RPMI8226 (cell line): ENCODE measurements around the gene FAM131A.
A peak's percentile ranks its signal among the peaks of the same experiment; 100 is the strongest.

Experiments
- DNase-seq: peaks from one replicate; pipeline ENCODE4 v3.0.0-alpha.2; 2015

FAM131A gene, protein sequence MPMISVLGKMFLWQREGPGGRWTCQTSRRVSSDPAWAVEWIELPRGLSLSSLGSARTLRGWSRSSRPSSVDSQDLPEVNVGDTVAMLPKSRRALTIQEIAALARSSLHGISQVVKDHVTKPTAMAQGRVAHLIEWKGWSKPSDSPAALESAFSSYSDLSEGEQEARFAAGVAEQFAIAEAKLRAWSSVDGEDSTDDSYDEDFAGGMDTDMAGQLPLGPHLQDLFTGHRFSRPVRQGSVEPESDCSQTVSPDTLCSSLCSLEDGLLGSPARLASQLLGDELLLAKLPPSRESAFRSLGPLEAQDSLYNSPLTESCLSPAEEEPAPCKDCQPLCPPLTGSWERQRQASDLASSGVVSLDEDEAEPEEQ

DNA sequence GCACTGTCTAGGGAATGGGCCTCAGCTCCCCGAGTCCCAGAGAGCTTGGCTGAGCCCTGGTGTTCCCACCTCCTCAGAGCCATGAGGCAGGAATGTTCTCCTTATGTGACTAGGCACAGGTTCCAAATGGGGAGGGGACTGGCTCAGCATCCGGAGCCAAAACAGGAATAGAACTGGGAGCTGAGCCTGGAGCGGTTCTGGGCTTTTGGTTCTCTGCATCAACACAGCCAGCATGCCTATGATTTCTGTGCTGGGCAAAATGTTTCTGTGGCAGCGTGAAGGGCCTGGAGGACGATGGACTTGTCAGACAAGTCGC is at the start of gene FAM131A:
FAM131A (plus strand) TSS at position 202 of the 316 bp plus-strand sequence; CDS start at position 233, 31 bp downstream.
- DNase-seq, result no peak

GRCh38 chr3:184289426-184289938 is 47.9 kb upstream of the FAM131A start:
- DNase-seq, result peak; percentile 75

DNA sequence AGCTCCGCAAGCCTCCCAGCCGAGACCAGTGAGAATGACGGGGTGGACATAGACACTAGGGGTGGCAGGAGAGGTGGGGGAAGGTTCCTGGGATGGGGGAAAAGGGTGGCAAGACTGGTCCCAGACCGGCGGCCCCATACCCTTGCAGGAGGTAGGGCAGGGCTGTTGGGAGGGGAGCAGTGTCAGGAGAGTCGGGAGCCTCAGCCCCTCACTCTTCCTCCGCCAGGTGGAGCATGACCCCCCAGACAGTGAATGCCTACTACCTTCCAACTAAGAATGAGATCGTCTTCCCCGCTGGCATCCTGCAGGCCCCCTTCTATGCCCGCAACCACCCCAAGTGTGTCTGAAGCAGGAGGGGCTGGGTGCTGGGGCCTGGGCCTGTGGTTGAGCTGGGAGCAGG is 47.1 kb upstream of the FAM131A start:
- DNase-seq, result no peak

DNA sequence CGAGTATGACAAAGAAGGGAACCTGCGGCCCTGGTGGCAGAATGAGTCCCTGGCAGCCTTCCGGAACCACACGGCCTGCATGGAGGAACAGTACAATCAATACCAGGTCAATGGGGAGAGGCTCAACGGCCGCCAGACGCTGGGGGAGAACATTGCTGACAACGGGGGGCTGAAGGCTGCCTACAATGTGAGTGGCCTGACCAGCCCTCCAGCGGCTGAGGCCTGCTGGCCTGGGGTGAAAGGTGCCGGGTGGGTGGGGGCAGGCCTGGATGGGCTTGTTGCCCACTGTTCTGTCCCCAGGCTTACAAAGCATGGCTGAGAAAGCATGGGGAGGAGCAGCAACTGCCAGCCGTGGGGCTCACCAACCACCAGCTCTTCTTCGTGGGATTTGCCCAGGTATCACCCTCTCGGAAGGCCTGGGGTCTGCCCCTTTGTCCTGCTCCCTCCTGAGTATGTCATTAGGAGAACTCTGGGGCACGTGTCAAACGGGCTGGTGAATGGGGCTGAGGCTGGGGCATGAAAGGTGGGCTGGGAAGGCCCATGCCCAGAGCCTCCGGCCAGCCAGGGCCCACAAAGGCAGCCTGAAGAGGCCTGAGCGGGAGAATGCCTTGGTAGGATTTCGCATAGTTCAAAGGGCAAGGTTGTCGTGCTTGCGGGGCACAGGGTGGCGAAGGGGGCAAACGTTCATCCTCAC is 46.2 kb upstream of the FAM131A start:
- DNase-seq, result no peak

GRCh38 chr3:184291738-184292445 is 45.5 kb upstream of the FAM131A start:
- no peak for DNase-seq

GRCh38 chr3:184295771-184296170 is 41.6 kb upstream of the FAM131A start:
- DNase-seq, result peak; percentile 20

- DNase-seq, result no peak
These were observed 40.8 kb upstream of the FAM131A start for GRCh38 chr3:184296616-184297015.

GRCh38 chr3:184298759-184299487 is 38.5 kb upstream of the FAM131A start, which contains the start of gene PSMD2:
PSMD2 (plus strand) TSS chr3:184299241; CDS start chr3:184299267, 26 bp downstream.
- DNase-seq, result peak; percentile 98

- peak; percentile 23 for DNase-seq
These were observed 37.7 kb upstream of the FAM131A start for GRCh38 chr3:184299488-184300377.

DNA sequence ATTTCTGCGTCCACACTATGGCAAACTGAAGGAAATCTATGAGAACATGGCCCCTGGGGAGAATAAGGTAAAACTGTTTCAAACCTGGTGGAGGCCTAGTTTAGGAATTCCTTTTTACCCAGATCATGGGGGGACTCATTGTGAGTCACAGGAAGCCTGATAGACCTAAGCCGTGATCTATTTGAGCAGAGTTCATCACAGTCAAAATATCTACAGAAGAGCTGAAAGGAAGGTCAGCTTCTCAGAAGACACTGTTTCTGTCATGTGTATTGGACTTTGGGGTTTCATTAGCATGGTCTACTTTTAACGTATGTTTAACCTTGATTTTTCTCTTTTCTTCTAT is 37.1 kb upstream of the FAM131A start:
- no peak for DNase-seq

GRCh38 chr3:184305577-184305976 is 31.8 kb upstream of the FAM131A start:
- peak; percentile 24 for DNase-seq

DNA sequence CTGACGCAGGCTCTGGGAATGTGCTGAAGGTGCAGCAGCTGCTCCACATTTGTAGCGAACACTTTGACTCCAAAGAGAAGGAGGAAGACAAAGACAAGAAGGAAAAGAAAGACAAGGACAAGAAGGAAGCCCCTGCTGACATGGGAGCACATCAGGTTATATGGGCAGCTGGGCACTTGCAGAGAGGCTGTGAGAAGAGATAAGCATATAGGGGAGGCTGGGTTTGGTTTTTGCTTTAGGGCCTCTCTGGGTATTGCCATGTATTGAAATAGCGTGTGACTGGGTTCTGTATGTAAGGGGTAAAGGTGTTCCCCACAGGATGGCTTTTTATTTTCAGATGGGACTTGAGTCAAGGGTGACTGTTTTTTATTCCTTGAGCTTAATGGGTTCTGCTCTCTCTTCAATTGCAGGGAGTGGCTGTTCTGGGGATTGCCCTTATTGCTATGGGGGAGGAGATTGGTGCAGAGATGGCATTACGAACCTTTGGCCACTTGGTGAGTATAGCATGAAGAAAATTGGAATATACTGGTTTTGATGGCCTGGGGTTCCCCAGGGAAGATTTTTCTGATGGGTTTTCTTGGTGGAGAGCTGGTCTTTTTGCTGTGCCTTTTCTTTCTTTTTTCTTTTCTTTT is 30.9 kb upstream of the FAM131A start:
- DNase-seq, result no peak

DNA sequence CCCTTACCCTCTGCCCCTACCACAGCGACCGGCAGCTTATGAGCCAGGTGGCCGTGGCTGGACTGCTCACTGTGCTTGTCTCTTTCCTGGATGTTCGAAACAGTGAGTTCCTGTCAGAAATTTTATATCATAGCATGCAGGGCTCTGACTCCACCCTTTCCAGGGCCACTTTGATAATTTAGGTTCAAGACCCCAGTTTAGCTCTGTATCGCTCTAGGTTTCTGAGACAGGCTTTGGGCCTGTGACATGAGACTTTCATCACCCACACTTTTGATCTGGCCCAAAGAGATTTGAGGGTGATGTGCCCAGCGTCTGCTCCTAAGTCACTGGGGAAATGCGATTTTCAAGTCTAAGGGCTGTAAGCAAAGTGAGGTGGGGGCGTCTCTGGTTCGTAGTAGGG is 29.5 kb upstream of the FAM131A start:
- DNase-seq, result no peak

- DNase-seq, result no peak
These were observed 28.7 kb upstream of the FAM131A start for GRCh38 chr3:184308744-184309143.

GRCh38 chr3:184311633-184312032 is 25.8 kb upstream of the FAM131A start:
- no peak for DNase-seq

- peak; percentile 97 for DNase-seq
These were observed 23.1 kb upstream of the FAM131A start, which contains the start of gene EIF4G1 for GRCh38 chr3:184314363-184314699. EIF4G1 (plus strand) TSS chr3:184314606; CDS start chr3:184315797, 1,191 bp downstream.

DNA sequence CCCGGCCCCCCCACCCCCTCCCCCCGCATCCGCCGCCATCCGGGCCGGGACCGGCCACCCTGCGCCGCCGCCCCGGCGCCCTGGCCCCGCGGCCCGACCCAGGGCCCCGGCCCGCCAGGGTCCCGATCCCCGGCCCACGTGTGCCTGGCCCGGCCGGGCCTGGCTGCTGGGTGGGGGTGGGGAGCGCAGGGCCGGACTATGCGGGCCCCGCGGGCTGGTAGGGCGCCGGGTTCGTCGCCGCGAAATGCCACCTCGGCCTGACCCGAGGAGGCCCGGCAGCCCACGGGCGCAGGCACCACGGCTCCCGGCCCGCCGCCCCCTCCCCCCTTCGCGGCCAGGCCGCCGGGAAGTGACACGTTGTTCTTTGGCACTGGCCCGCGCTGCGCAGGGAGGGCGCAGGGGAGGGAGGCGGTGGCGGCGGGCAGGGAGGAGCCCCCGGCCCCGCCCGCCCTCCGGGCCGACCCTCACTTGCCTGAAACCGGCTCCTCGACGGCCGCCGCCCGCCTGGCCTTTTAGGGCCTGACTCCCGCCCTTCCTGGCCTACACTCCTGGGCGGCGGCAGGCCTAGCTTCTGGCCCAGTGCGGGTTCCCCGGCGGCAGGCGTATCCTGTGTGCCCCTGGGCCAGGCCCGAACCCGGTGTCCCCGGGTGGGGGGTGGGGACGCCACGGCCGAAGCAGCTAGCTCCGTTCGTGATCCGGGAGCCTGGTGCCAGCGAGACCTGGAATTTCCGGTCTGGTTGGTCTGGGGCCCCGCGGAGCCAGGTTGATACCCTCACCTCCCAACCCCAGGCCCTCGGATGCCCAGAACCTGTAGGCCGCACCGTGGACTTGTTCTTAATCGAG is 22.5 kb upstream of the FAM131A start:
- DNase-seq, result peak; percentile 80

GRCh38 chr3:184315543-184315867 is 21.9 kb upstream of the FAM131A start:
- no peak for DNase-seq

DNA sequence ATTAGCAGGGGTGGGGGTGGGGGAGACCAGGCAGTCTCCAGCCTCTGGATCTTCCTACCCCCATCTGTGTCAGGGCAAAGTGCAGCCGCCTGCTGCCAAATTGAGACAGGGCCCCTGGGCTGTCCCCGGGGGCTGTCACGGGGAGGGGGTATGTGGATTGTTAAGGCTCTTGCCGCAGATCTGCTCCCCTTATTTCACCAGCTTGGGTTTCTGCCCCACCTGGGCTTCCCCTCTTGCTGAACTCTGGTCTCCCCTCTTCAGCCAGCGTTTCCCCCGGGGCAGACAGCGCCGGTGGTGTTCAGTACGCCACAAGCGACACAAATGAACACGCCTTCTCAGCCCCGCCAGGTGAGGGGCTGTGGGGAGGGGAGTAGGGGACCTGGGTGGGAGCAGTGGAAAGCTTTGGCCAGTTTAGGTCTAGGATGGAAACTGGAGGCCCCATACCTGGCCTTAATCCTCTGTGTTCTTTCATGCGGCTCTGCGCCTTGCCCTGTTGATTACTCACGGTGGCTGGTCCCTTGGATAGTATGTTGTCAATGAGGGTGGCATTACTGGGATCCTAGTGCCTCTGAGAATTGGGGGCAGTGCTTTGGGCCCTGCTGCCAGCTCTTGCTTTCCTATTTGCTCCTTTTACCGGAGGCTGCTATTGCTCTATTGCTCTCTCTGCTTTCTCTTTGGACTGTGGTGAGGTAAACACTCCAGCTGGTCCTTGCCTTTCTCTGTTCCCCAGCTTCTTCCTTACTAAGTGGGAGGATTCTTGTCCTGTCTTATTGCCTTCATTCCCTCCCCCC is 21.3 kb upstream of the FAM131A start:
- DNase-seq, result peak; percentile 30

GRCh38 chr3:184316792-184317191 is 20.6 kb upstream of the FAM131A start:
- peak; percentile 17 for DNase-seq
